Measurements from ENCODE around the gene TMBIM1. TPM values are rescaled to one million over a fixed set of nuclear protein-coding genes. Genes with fewer than 3 reads are reported as not detected.

The TMBIM1 gene
- total and polyA plus RNA-seq, 9 of the 15 experiments (the other 6 are each of a cell fraction or from before 2014, with no cell fraction given) = 14.2 to 105 (median 47.0) TPM

- H3K27ac ChIP-seq (ENCODE audit: extremely low read depth, low read depth, low read length) = no peak overlapping the region
- no peak overlapping the region for H2AFZ ChIP-seq (ENCODE audit: low read depth, low read length)
- TF ChIP-seq MAFK (IDR thresholded peaks at IDR 0.05; ENCODE audit: low read length) (no peak), ZNF133 (CRISPR knock-in tag; IDR thresholded peaks at IDR 0.05) (no peak), E2F5 (CRISPR knock-in tag; IDR thresholded peaks at IDR 0.05) (no peak), PHB2 (IDR thresholded peaks at IDR 0.05; ENCODE audit: low read depth) (no peak), SAP30 (IDR thresholded peaks at IDR 0.05; ENCODE audit: borderline replicate concordance, insufficient read depth, low read depth, low read length, poor library complexity, severe bottlenecking) (no peak), RAD21 (CRISPR knock-in tag; conservative IDR thresholded peaks at IDR 0.05 in 1 of 2, IDR thresholded peaks at IDR 0.05 in 1 of 2) (no peak), ZNF224 (CRISPR knock-in tag; IDR thresholded peaks at IDR 0.05) (no peak), ERF (CRISPR knock-in tag; IDR thresholded peaks at IDR 0.05) (no peak), PPARD (CRISPR knock-in tag; IDR thresholded peaks at IDR 0.05) (no peak)
- H3K36me3 ChIP-seq (ENCODE audit: control insufficient read depth, insufficient read depth, low read length) = peaks cover 27% of the 10 kb centered on the region; the same call in 1 of the 3 replicates
- in situ Hi-C loops (cut with MboI) (no loop called here), intact Hi-C loops (cut with micrococcal nuclease) (no loop called here)
- CTCF ChIA-PET (ENCODE audit: low intra/inter-chr PET ratio) = no interaction called here
- no TSS peak for BruUV-seq (replicated peaks)
- H3K9me3 ChIP-seq (replicated peaks; ENCODE audit: control insufficient read depth, insufficient read depth, low read depth, low read length) = no peaks in the 10 kb centered on the region
- POLR2A ChIA-PET = interaction anchor here (1.3 to 1.5 kb wide), 2 partner anchors 8 to 13 kb away, joined by 3 to 5 read pairs; partner anchors contain the start of genes AAMP and PNKD
- H3K9ac ChIP-seq (ENCODE audit: insufficient read depth in 1 of 2, low read depth in 2 of 2, low read length in 2 of 2) = peak overlapping the region in 1 of 2 experiments; percentile 71; a peak in 2 of 4 replicates
- WGBS (ENCODE audit: insufficient coverage, low coverage, missing lambda C conversion rate) = 65% methylated on average over 4 of the region's 8 CpGs
- no peaks in the 10 kb centered on the region for H4K20me1 ChIP-seq (replicated peaks; ENCODE audit: control insufficient read depth, insufficient read depth, low read length)
- FAIRE-seq = no peak
- no peak overlapping the region for H3K4me3 ChIP-seq
- no peaks in the 10 kb centered on the region for H3K9me1 ChIP-seq (ENCODE audit: control insufficient read depth, insufficient read depth, low read length)
- DNase-seq (ENCODE audit: extremely low read depth in 1 of 4, low spot score in 3 of 4) = no peak
- H3K79me2 ChIP-seq (ENCODE audit: control insufficient read depth, insufficient read depth, low read length) = no peaks in the 10 kb centered on the region
- H3K4me2 ChIP-seq (ENCODE audit: insufficient read depth, low read length) = no peak overlapping the region
- H3K4me1 ChIP-seq (replicated peaks in 1 of 2; ENCODE audit: control insufficient read depth in 2 of 2, insufficient read depth in 2 of 2, low read length in 2 of 2) = peaks cover 3 to 13% of the 10 kb centered on the region in 2 experiments; a peak in 4 of 5 replicates
- H3K27me3 ChIP-seq (ENCODE audit: control insufficient read depth in 2 of 2, insufficient read depth in 2 of 2, low read length in 2 of 2) = no peaks in the 10 kb centered on the region
- no peak for ATAC-seq
These were observed 30.7 kb downstream of the TMBIM1 start for GRCh38 chr2:218261423-218262236.
